IPS-11a (cell line): ENCODE results near the gene WASHC2C.
"Not testable (repeated sequence)": the region's sequence is repeated elsewhere in the genome, so short reads cannot be mapped to it uniquely, and the experiment has no call there.

Experiments
- H3K4me3 ChIP-seq: one replicate; pipeline ENCODE4 v1.5.1; 2013; ENCODE audit warnings: low read depth, low read length, control low read depth

Gene WASHC2C

GRCh38 chr10:45726703-45727420 is at the start of gene WASHC2C:
Gene WASHC2C (plus strand): TSS chr10:45727266. CDS start chr10:45727318, 52 bp downstream.
- H3K4me3 ChIP-seq = peak within 1 kb of the TSS; percentile 58

- H3K4me3 ChIP-seq = not testable (repeated sequence)
Measured at GRCh38 chr10:45678467-45678866, 48.6 kb upstream of the WASHC2C start.

GRCh38 chr10:45710200-45710796 is 16.8 kb upstream of the WASHC2C start:
- not testable (repeated sequence) for H3K4me3 ChIP-seq

- not testable (repeated sequence) for H3K4me3 ChIP-seq
Measured at GRCh38 chr10:45711223-45711622, 15.8 kb upstream of the WASHC2C start.

- not testable (repeated sequence) for H3K4me3 ChIP-seq
Measured at GRCh38 chr10:45717053-45717452, 10.0 kb upstream of the WASHC2C start.

GRCh38 chr10:45717642-45718041 is 9.4 kb upstream of the WASHC2C start:
- H3K4me3 ChIP-seq = not testable (repeated sequence)

GRCh38 chr10:45721503-45721902 is 5.6 kb upstream of the WASHC2C start:
- H3K4me3 ChIP-seq = not testable (repeated sequence)

GRCh38 chr10:45723851-45724250 is 3.2 kb upstream of the WASHC2C start:
- not testable (repeated sequence) for H3K4me3 ChIP-seq

GRCh38 chr10:45727421-45727965 is 427 bp downstream of the WASHC2C start:
- peak overlapping the region; percentile 58 for H3K4me3 ChIP-seq

- H3K4me3 ChIP-seq = not testable (repeated sequence)
Measured at GRCh38 chr10:45734449-45734848, 7.4 kb downstream of the WASHC2C start.

- H3K4me3 ChIP-seq = not testable (repeated sequence)
Measured at GRCh38 chr10:45734867-45735266, 7.8 kb downstream of the WASHC2C start.

- not testable (repeated sequence) for H3K4me3 ChIP-seq
Measured at GRCh38 chr10:45741559-45741958, 14.5 kb downstream of the WASHC2C start.

- not testable (repeated sequence) for H3K4me3 ChIP-seq
Measured at GRCh38 chr10:45742014-45742413, 14.9 kb downstream of the WASHC2C start.

GRCh38 chr10:45751141-45751540 is 24.1 kb downstream of the WASHC2C start:
- H3K4me3 ChIP-seq = not testable (repeated sequence)

- H3K4me3 ChIP-seq = not testable (repeated sequence)
Measured at GRCh38 chr10:45752210-45752609, 25.1 kb downstream of the WASHC2C start.

GRCh38 chr10:45753979-45754495 is 27.0 kb downstream of the WASHC2C start:
- not testable (repeated sequence) for H3K4me3 ChIP-seq

GRCh38 chr10:45755083-45755482 is 28.0 kb downstream of the WASHC2C start:
- H3K4me3 ChIP-seq = not testable (repeated sequence)

- not testable (repeated sequence) for H3K4me3 ChIP-seq
Measured at GRCh38 chr10:45756065-45756464, 29.0 kb downstream of the WASHC2C start.

GRCh38 chr10:45757661-45758396 is 30.8 kb downstream of the WASHC2C start:
- H3K4me3 ChIP-seq = not testable (repeated sequence)

GRCh38 chr10:45761622-45762021 is 34.6 kb downstream of the WASHC2C start:
- not testable (repeated sequence) for H3K4me3 ChIP-seq

- H3K4me3 ChIP-seq = not testable (repeated sequence)
Measured at GRCh38 chr10:45763037-45763436, 36.0 kb downstream of the WASHC2C start.
